Activated CD8-positive, alpha-beta T cell treated with anti-CD3 and anti-CD28 coated beads for 36 hours (primary cell): Measurements from ENCODE around the gene ZNF608. TPM values are rescaled to one million over a fixed set of nuclear protein-coding genes. Genes with fewer than 3 reads are reported as not detected.

Experiments
- ATAC-seq: fragments of 200-7000 bp; cut with Tn5 transposase; one replicate; pipeline ENCODE4 v1.10.0; 2021; ENCODE audit warnings: mild to moderate bottlenecking, moderate library complexity
- CTCF ChIA-PET: fragments of 350-600 bp; sonication (Branson Sonifier 250); formaldehyde crosslinking; loops from one replicate; lab custom pipeline; 2021; ENCODE audit warnings: antibody characterized with exemption; lab: Charles Lee
- POLR2A ChIA-PET: fragments of 350-600 bp; sonication (Branson Sonifier 250); formaldehyde crosslinking; loops from one replicate; lab custom pipeline; 2021; ENCODE audit warnings: antibody characterized with exemption; lab: Charles Lee
- DNase-seq: peaks from one replicate; pipeline ENCODE4 v3.0.0-alpha.2; 2020
- H3K27ac Mint-ChIP-seq: one replicate; pipeline ENCODE4 v1.8.0; 2021; ENCODE audit warnings: mild to moderate bottlenecking, mixed read lengths
- H3K27me3 Mint-ChIP-seq: one replicate; pipeline ENCODE4 v1.8.0; 2021; ENCODE audit warnings: mixed read lengths
- H3K36me3 Mint-ChIP-seq: one replicate; pipeline ENCODE4 v1.8.0; 2021; ENCODE audit warnings: low read depth, mixed read lengths
- H3K4me1 Mint-ChIP-seq: one replicate; pipeline ENCODE4 v1.8.0; 2021; ENCODE audit warnings: low read depth, mixed read lengths
- H3K4me3 Mint-ChIP-seq: one replicate; pipeline ENCODE4 v1.8.0; 2021; ENCODE audit warnings: mild to moderate bottlenecking, moderate library complexity, mixed read lengths
- H3K9me3 Mint-ChIP-seq: one replicate; pipeline ENCODE4 v1.8.0; 2021; ENCODE audit warnings: mixed read lengths
- CTCF ChIP-seq: fragments of 200-600 bp; IDR thresholded peaks from one replicate; pipeline ENCODE4 v1.8.0; 2022; ENCODE audit warnings: antibody characterized with exemption, mild to moderate bottlenecking
- intact Hi-C: fragments of 100-400 bp; cut with micrococcal nuclease; formaldehyde crosslinking; loops from one replicate; pipeline ENCODE4 v1.10.0; 2022
- total RNA-seq, 2 experiments: library from RNA; stranded (reverse); gene quantifications; one replicate each; pipeline ENCODE4 v1.2.3, GENCODE V29; 2021

The ZNF608 gene
- total RNA-seq, 2 experiments from 2014 or later = not detected

DNA sequence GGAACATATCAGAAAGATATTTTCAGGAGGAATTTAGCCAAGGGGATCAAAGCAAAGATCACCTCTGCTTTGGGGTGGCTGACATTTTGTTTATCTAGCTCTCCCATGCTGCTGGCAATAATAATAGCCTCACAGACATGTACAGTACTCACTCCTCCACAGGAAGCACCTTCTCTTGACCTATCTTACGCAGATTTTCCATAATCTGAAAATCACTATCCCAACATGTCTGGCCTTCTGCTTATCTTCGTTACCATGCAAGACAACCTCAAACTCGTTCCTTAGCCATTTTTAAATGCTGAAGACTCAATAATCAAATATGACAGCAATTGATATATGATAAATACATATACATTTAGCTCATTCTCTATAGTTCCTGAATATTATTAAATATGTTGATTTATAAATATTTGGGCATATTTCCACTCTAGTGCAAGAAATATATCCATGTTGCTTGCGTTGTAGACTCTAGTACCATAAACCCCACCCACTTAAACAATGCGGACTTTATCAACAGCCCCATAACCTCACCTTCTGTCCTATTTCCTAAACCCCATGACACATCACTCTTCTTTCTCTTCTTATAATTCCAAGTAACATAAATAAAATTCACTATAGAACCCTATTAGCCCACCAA, 18.0 kb downstream of the ZNF608 start:
- no peak for ATAC-seq
- no peak for TF ChIP-seq CTCF
- intact Hi-C loops = no loop called here
- ChIA-PET POLR2A (interaction anchor here (0.8 kb wide), 1 partner anchor 8 kb away, joined by 3 read pairs; no protein-coding TSS in a partner anchor), CTCF (no interaction called here)
- Mint-ChIP-seq H3K36me3 (no peaks in the 10 kb centered on the region), H3K4me3 (no peak overlapping the region), H3K27me3 (peaks cover 2% of the 10 kb centered on the region), H3K9me3 (no peaks in the 10 kb centered on the region), H3K27ac (no peak overlapping the region), H3K4me1 (no peaks in the 10 kb centered on the region)
- DNase-seq = no peak

- ChIA-PET CTCF (no interaction called here), POLR2A (no interaction called here)
- Mint-ChIP-seq H3K4me3 (no peak overlapping the region), H3K27ac (no peak overlapping the region), H3K36me3 (no peaks in the 10 kb centered on the region), H3K4me1 (no peaks in the 10 kb centered on the region), H3K9me3 (no peaks in the 10 kb centered on the region), H3K27me3 (no peaks in the 10 kb centered on the region)
- no peak for TF ChIP-seq CTCF
- intact Hi-C loops = no loop called here
- DNase-seq (no peak), ATAC-seq (no peak)
These were observed 19.6 kb downstream of the ZNF608 start for GRCh38 chr5:124726631-124727362.

DNA sequence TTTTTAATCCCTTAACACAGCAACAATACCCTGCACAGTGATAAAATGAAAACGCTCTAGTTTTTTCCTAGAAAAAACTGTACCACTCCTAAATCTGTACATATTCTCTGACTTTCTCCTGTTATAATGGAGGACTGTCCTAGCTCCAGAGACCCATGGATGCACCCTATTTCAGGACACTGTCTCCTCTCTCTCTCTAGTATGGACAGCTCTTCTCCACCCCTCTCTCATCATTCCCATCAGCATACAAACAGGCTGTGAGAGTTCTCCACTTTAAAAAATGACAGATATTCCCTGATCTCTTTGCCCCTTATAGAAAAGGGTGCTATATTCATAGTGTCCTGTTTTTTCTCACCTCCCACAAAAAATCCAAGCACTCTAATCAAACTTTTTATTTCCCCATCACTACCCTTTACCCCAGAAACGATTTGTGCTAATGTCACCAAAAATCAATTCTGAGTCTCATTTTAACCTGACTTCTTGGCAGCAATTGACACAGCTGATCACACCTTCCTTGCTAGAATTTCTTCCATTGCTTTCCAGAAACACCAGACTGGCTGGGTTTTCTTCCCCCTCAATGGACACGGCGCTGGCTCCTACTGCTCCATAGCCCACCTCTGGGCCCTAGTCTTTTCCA, 20.7 kb downstream of the ZNF608 start:
- DNase-seq (no peak), ATAC-seq (no peak)
- no peaks in the 10 kb centered on the region for H3K9me3 Mint-ChIP-seq
- no peak overlapping the region for H3K27ac Mint-ChIP-seq
- no peaks in the 10 kb centered on the region for H3K36me3 Mint-ChIP-seq
- ChIA-PET CTCF (no interaction called here), POLR2A (no interaction called here)
- H3K4me3 Mint-ChIP-seq = no peak overlapping the region
- no peaks in the 10 kb centered on the region for H3K4me1 Mint-ChIP-seq
- intact Hi-C loops = no loop called here
- no peaks in the 10 kb centered on the region for H3K27me3 Mint-ChIP-seq
- no peak for TF ChIP-seq CTCF

DNA sequence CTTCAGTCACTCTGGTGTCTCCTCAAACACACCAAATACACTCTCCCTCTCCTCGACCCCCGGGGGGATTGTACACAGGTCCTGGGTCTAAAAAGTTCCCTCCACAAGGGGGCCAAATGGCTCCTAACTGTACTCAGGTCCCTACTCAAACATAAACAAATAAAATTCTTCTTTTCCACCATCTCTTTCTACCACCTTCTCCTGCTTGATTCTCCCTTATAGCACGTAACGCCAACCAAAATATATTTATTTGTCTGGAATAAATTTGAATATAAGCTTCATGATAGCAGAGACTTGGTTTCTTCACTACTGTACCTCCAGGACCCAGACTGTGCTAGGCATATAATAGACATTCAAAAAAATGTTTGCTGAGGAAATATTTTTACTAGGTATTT, 21.4 kb downstream of the ZNF608 start:
- no peak for ATAC-seq
- CTCF ChIA-PET = no interaction called here
- POLR2A ChIA-PET = no interaction called here
- Mint-ChIP-seq H3K27me3 (no peaks in the 10 kb centered on the region), H3K4me1 (no peaks in the 10 kb centered on the region), H3K27ac (no peak overlapping the region), H3K36me3 (no peaks in the 10 kb centered on the region), H3K4me3 (no peak overlapping the region), H3K9me3 (no peaks in the 10 kb centered on the region)
- intact Hi-C loops = no loop called here
- DNase-seq = no peak
- no peak for TF ChIP-seq CTCF
